ENCODE results near the gene TAF10. TPM values are rescaled to one million over a fixed set of nuclear protein-coding genes. Genes with fewer than 3 reads are reported as not detected.

The TAF10 gene
- 133 and 143 TPM in 2 replicates for total RNA-seq
- long read RNA-seq, full-length matches to known transcripts = 2 of 6 reads
- long read RNA-seq, partial matches to known transcripts = 0 of 6 reads
- long read RNA-seq, other reads (novel, unspliced or antisense) = 4 of 6 reads

- peak within 1 kb of the TSS; percentile 88 for H3K4me3 Mint-ChIP-seq
- peak; percentile 63 for TF ChIP-seq CTCF (conservative IDR thresholded peaks at IDR 0.05)
- H3K36me3 Mint-ChIP-seq (ENCODE audit: low read depth) = peaks cover 10% of the 10 kb centered on the region
- H3K9me3 Mint-ChIP-seq = no peaks in the 10 kb centered on the region
- peaks cover 16% of the 10 kb centered on the region for H3K4me1 Mint-ChIP-seq
- peak within 1 kb of the TSS; percentile 74 for H3K27ac Mint-ChIP-seq (ENCODE audit: unreplicated experiment)
- peak; percentile 91 for DNase-seq (ENCODE audit: low read depth, low spot score)
- H3K27me3 Mint-ChIP-seq (ENCODE audit: low read depth) = no peaks in the 10 kb centered on the region
These were observed at the start of gene TAF10 for GRCh38 chr11:6612213-6613041. TAF10 (minus strand) TSS chr11:6612216; CDS start chr11:6612189, 27 bp downstream.

GRCh38 chr11:6660712-6661111 is 48.7 kb upstream of the TAF10 start:
- no peak for DNase-seq (ENCODE audit: low read depth, low spot score)
- Mint-ChIP-seq H3K4me3 (no peak overlapping the region), H3K27me3 (ENCODE audit: low read depth) (peaks cover 33% of the 10 kb centered on the region), H3K4me1 (peaks cover 11% of the 10 kb centered on the region), H3K9me3 (no peaks in the 10 kb centered on the region), H3K27ac (ENCODE audit: unreplicated experiment) (no peak overlapping the region), H3K36me3 (ENCODE audit: low read depth) (no peaks in the 10 kb centered on the region)
- TF ChIP-seq CTCF (conservative IDR thresholded peaks at IDR 0.05) = no peak

GRCh38 chr11:6658647-6659046 is 46.6 kb upstream of the TAF10 start:
- H3K9me3 Mint-ChIP-seq = no peaks in the 10 kb centered on the region
- no peak overlapping the region for H3K27ac Mint-ChIP-seq (ENCODE audit: unreplicated experiment)
- peaks cover 11% of the 10 kb centered on the region for H3K4me1 Mint-ChIP-seq
- no peak for DNase-seq (ENCODE audit: low read depth, low spot score)
- no peak overlapping the region for H3K4me3 Mint-ChIP-seq
- no peaks in the 10 kb centered on the region for H3K36me3 Mint-ChIP-seq (ENCODE audit: low read depth)
- peaks cover 25% of the 10 kb centered on the region for H3K27me3 Mint-ChIP-seq (ENCODE audit: low read depth)
- no peak for TF ChIP-seq CTCF (conservative IDR thresholded peaks at IDR 0.05)

GRCh38 chr11:6657346-6657745 is 45.3 kb upstream of the TAF10 start:
- no peaks in the 10 kb centered on the region for H3K9me3 Mint-ChIP-seq
- peaks cover 11% of the 10 kb centered on the region for H3K4me1 Mint-ChIP-seq
- peak overlapping the region; percentile 84 for H3K4me3 Mint-ChIP-seq
- no peaks in the 10 kb centered on the region for H3K36me3 Mint-ChIP-seq (ENCODE audit: low read depth)
- H3K27me3 Mint-ChIP-seq (ENCODE audit: low read depth) = peaks cover 21% of the 10 kb centered on the region
- no peak overlapping the region for H3K27ac Mint-ChIP-seq (ENCODE audit: unreplicated experiment)
- DNase-seq (ENCODE audit: low read depth, low spot score) = no peak
- TF ChIP-seq CTCF (conservative IDR thresholded peaks at IDR 0.05) = no peak

- peaks cover 11% of the 10 kb centered on the region for H3K4me1 Mint-ChIP-seq
- H3K36me3 Mint-ChIP-seq (ENCODE audit: low read depth) = no peaks in the 10 kb centered on the region
- H3K27me3 Mint-ChIP-seq (ENCODE audit: low read depth) = peaks cover 21% of the 10 kb centered on the region
- peak overlapping the region; percentile 84 for H3K4me3 Mint-ChIP-seq
- H3K9me3 Mint-ChIP-seq = no peaks in the 10 kb centered on the region
- no peak overlapping the region for H3K27ac Mint-ChIP-seq (ENCODE audit: unreplicated experiment)
- DNase-seq (ENCODE audit: low read depth, low spot score) = no peak
- TF ChIP-seq CTCF (conservative IDR thresholded peaks at IDR 0.05) = no peak
These were observed 44.9 kb upstream of the TAF10 start for GRCh38 chr11:6656936-6657335.
